PC-3 (cell line): ENCODE data around the gene CUEDC1.

ENCODE experiments used
- CTCF ChIP-seq: fragments of 300-600 bp; sonication (generic); conservative IDR thresholded peaks from 2 replicates; pipeline ENCODE4 v1.5.1; 2017; ENCODE audit warnings: antibody characterized with exemption, low read depth, mild to moderate bottlenecking, low read length
- EZH2phosphoT487 ChIP-seq: fragments of 300-600 bp; sonication (generic); IDR thresholded peaks from 2 replicates; pipeline ENCODE4 v1.6.1; 2018; ENCODE audit warnings: mild to moderate bottlenecking, antibody characterized with exemption, low read length, borderline replicate concordance

GRCh38 chr17:57823469-57824401 is 131.5 kb downstream of the CUEDC1 start:
- TF ChIP-seq CTCF (no peak), EZH2phosphoT487 (no peak)
